K562 (cell line): Measurements from ENCODE around the gene WDR90. TPM values are rescaled to one million over a fixed set of nuclear protein-coding genes. Genes with fewer than 3 reads are reported as not detected.

Experiments
- ATAC-seq: fragments of 200-7000 bp; cut with Tn5 transposase; 3 replicates; pipeline ENCODE4 v1.9.1; 2020; ENCODE audit warnings: moderate library complexity
- BruUV-seq: library from RNA; stranded (reverse); fragments of 400-500 nt; replicated peaks from 2 replicates; lab custom pipeline; 2021; lab: Mats Ljungman, UMichigan
- CTCF ChIA-PET: fragments of 300-600 bp; formaldehyde crosslinking; extraction: SDS; loops from one replicate; lab custom pipeline; 2021; ENCODE audit warnings: low intra/inter-chr PET ratio; lab: Yijun Ruan, JAX
- POLR2A ChIA-PET: fragments of 300-600, 350-650 bp; sonication (Branson Sonifier 250); formaldehyde crosslinking; extraction: SDS; loops from one replicate; lab custom pipeline; 2021; ENCODE audit warnings: antibody characterized with exemption, inconsistent platforms; lab: Yijun Ruan, JAX
- DNase-seq, 4 experiments: peaks; one replicate each; pipeline versions ENCODE4 v3.0.0 to v3.0.0-alpha.2; 2011 to 2018; ENCODE audit warnings: low spot score in 3 of 4, mixed read lengths in 3 of 4; ENCODE audit errors: extremely low read depth in 1 of 4
- FAIRE-seq: peaks from 2 replicates; lab custom pipeline; 2011; peaks lifted over from hg19 to GRCh38; lab: Jason Lieb, UNC
- H2AFZ ChIP-seq: 2 replicates; pipeline ENCODE4 v1.6.0; 2011; ENCODE audit warnings: low read depth, low read length, control low read depth, inconsistent platforms
- H3K27ac ChIP-seq: fragments of 200-600 bp; 3 replicates; pipeline ENCODE4 v1.8.0; 2011; ENCODE audit warnings: low read depth, mild to moderate bottlenecking, control low read depth, inconsistent platforms, low read length, moderate library complexity, mixed read lengths; ENCODE audit errors: extremely low read depth
- H3K27me3 ChIP-seq, 2 experiments: fragments of 300-600 bp in 1 of 2; 2 replicates in 1 of 2; 3 replicates in 1 of 2; pipeline versions ENCODE4 v1.6.0 to v1.8.0; 2011; ENCODE audit warnings: inconsistent platforms in 2 of 2, low read length in 2 of 2, mild to moderate bottlenecking in 1 of 2, mixed read lengths in 1 of 2, moderate library complexity in 1 of 2; ENCODE audit not compliant: control insufficient read depth in 2 of 2, insufficient read depth in 2 of 2
- H3K36me3 ChIP-seq: fragments of 300-600 bp; 3 replicates; pipeline ENCODE4 v1.8.0; 2011; ENCODE audit warnings: mild to moderate bottlenecking, low read length, inconsistent platforms; ENCODE audit not compliant: control insufficient read depth, insufficient read depth
- H3K4me1 ChIP-seq, 2 experiments: fragments of 200-600 bp in 1 of 2; replicated peaks in 1 of 2; 2 replicates in 1 of 2; 3 replicates in 1 of 2; pipeline versions ENCODE4 v1.5.1 to v1.8.0; 2011; ENCODE audit warnings: inconsistent platforms in 2 of 2, low read length in 2 of 2, mild to moderate bottlenecking in 1 of 2, mixed read lengths in 1 of 2, moderate library complexity in 1 of 2; ENCODE audit not compliant: control insufficient read depth in 2 of 2, insufficient read depth in 2 of 2
- H3K4me2 ChIP-seq: 2 replicates; pipeline ENCODE4 v1.6.1; 2011; ENCODE audit warnings: low read length, control low read depth, inconsistent platforms, mixed read lengths; ENCODE audit not compliant: insufficient read depth
- H3K4me3 ChIP-seq: fragments of 200-600 bp; sonication (generic), shearing (Covaris generic); 2 replicates; pipeline ENCODE4 v1.5.1; 2016; ENCODE audit warnings: control low read depth, inconsistent platforms
- H3K79me2 ChIP-seq: fragments of 200-600 bp; 3 replicates; pipeline ENCODE4 v1.8.0; 2011; ENCODE audit warnings: low read length, inconsistent platforms; ENCODE audit not compliant: control insufficient read depth, insufficient read depth
- H3K9ac ChIP-seq, 2 experiments: 2 replicates each; pipeline versions ENCODE4 v1.6.0 to v1.6.1; 2011; ENCODE audit warnings: low read depth in 2 of 2, low read length in 2 of 2, control low read depth in 1 of 2, inconsistent platforms in 1 of 2, mild to moderate bottlenecking in 1 of 2, mixed read lengths in 1 of 2; ENCODE audit not compliant: insufficient read depth in 1 of 2
- H3K9me1 ChIP-seq: one replicate; pipeline ENCODE4 v1.6.0; 2011; ENCODE audit warnings: inconsistent platforms, mild to moderate bottlenecking, low read length, moderate library complexity; ENCODE audit not compliant: control insufficient read depth, insufficient read depth
- H3K9me3 ChIP-seq: replicated peaks from 2 replicates; pipeline ENCODE4 v1.5.1; 2011; ENCODE audit warnings: low read depth, low read length, inconsistent platforms; ENCODE audit not compliant: control insufficient read depth, insufficient read depth
- H4K20me1 ChIP-seq: replicated peaks from 2 replicates; pipeline ENCODE4 v1.6.1; 2011; ENCODE audit warnings: low read length, inconsistent platforms, mixed read lengths; ENCODE audit not compliant: control insufficient read depth, insufficient read depth
- ETS1 ChIP-seq: conservative IDR thresholded peaks from 2 replicates; pipeline ENCODE4 v1.6.1; 2011; ENCODE audit warnings: low read depth, mild to moderate bottlenecking, low read length; ENCODE audit not compliant: control insufficient read depth
- POLR2G ChIP-seq: fragments of 200-400 bp; formaldehyde crosslinking; IDR thresholded peaks from 2 replicates; pipeline ENCODE4 v1.6.1; 2017; ENCODE audit warnings: low read depth, mild to moderate bottlenecking, antibody characterized with exemption, low read length, moderate library complexity
- WGBS: fragments of 100-300 bp; shearing (Covaris generic); methylation state at CpG from one replicate; pipeline ENCODE4 v1.1.6; 2016; ENCODE audit warnings: low coverage, mixed read lengths; ENCODE audit not compliant: insufficient coverage; ENCODE audit errors: missing lambda C conversion rate; 5-methylcytosine and 5-hydroxymethylcytosine counted together
- in situ Hi-C: fragments of 300-500 bp; cut with MboI; formaldehyde crosslinking; loops from 4 replicates; pipeline ENCODE4 v1.15.0; 2018; ENCODE audit warnings: inconsistent platforms, mixed read lengths
- intact Hi-C: fragments of 100-400 bp; cut with micrococcal nuclease; formaldehyde crosslinking; loops from 2 replicates; pipeline ENCODE4 v1.14.2; 2022
- polyA plus RNA-seq, 8 experiments: library from polyadenylated mRNA; depleted of rRNA in 4 of 8; stranded (reverse) in 5 of 8; unstranded in 3 of 8; fragments of >200 nt; fragmentation: Nextera tagmentation in 2 of 8; fragmentation: Illumina TruSeq in 1 of 8; extraction: Ambion mirVana in 2 of 8; extraction: Trizol in 1 of 8; gene quantifications; 2 replicates each; pipeline versions ENCODE4 v1.2.1 to v1.2.3, GENCODE V29; 2011 to 2014; ENCODE audit warnings: inconsistent platforms in 1 of 8, missing spikeins in 1 of 8
- total RNA-seq, 7 experiments: library from RNA; depleted of rRNA in 6 of 7; stranded (reverse); fragments of >200 nt in 6 of 7; fragmentation: Illumina TruSeq in 2 of 7; extraction: Trizol in 2 of 7; gene quantifications; 2 replicates each; pipeline versions ENCODE4 v1.2.1 to v1.2.3, GENCODE V29; 2011 to 2021; ENCODE audit warnings: low replicate concordance in 1 of 7

Gene WDR90
- total and polyA plus RNA-seq, 9 of the 15 experiments (the other 6 are each of a cell fraction or from before 2014, with no cell fraction given), result 0.44 to 12.6 (median 3.3) TPM

DNA sequence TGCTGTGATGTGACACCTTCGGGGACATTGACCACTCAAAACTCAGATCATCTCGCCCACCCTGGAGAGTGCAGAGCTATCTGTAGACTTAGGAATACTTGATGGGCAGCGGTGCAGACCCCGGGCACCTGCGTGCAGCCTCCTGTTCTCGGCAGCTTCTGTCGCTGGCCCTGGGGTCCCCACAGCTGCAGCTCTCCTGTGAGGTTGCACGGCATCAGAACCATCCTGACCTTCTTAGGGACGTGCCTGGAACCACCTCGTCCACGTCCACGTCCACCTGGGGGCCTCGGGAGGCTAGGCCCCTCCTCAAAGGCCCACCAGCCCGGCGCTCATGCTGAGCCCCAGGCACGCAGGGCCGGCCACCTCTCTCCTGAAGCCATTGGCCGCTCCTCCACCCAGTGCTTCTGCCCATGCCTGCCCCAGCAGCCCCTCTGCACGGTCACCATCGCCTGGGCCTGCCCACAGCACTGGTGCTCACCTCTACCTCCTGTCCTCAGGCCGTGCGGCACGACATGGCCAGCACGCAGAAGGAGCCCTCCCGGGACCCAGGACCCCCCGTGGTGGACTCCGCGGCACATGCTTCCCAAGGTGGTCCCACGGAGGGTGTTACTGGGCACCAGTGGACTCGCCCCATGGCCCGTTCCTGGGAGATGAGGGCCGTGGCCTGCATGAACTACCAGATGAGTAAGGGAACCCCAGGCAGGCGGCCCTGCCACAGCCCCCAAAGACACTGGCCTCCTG, 20.7 kb upstream of the WDR90 start:
- FAIRE-seq (no peak), ATAC-seq (no peak), DNase-seq (no peak)
- Histone ChIP-seq H3K79me2 (0 out of 3 replicates have a peak, but pooled peaks cover 12% of the 10 kb centered on the region), H3K9me1 (no peaks in the 10 kb centered on the region), H2AFZ (no peak overlapping the region), H3K4me2 (no peak overlapping the region), H3K27ac (no peak overlapping the region), H3K9ac (peak overlapping the region in 1 of 2 experiments; percentile 84; a peak in 1 of 4 replicates), H3K36me3 (peaks cover 31% of the 10 kb centered on the region; the same call in 2 of the 3 replicates), H4K20me1 (no peaks in the 10 kb centered on the region), H3K9me3 (no peaks in the 10 kb centered on the region), H3K4me1 (peaks cover 29 to 92% of the 10 kb centered on the region in 2 experiments), H3K4me3 (no peak overlapping the region), H3K27me3 (no peaks in the 10 kb centered on the region)
- POLR2A ChIA-PET, result interaction anchor here (0.7 to 0.9 kb wide), 6 partner anchors 38 to 405 kb away, joined by 3 to 4 read pairs (median 3); no protein-coding TSS in a partner anchor
- CTCF ChIA-PET, result no interaction called here
- peak; percentile 56; the same call in 1 of the 2 replicates for TF ChIP-seq POLR2G
- no peak for TF ChIP-seq ETS1
- WGBS, result 91% methylated on average over 30 of the region's 33 CpGs
- BruUV-seq, result no TSS peak
- intact Hi-C loops (no loop called here), in situ Hi-C loops (no loop called here)
